ENCODE measurements around the gene SLC37A2.

DNA sequence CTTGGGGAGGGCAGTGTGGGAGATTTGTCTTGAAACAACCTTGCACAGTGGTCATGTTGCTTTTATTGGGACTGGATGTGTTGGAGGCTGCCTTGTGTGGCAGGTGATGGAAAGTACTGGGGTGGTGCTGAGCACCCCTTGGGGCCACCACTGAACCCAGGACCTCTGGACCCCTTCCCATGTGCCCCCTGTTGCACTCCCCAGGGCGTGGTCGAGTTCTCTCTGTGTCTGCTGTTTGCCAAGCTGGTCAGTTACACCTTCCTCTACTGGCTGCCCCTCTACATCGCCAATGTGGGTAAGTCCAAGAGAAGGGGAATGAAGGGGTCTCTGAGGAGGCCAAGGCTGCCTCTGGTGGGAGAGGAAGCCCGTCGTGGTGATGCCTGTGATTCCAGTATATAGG is 18.9 kb downstream of the SLC37A2 start:
- TF ChIP-seq POLR2A (IDR thresholded peaks at IDR 0.05): no peak
- TF ChIP-seq, protein P1, sequence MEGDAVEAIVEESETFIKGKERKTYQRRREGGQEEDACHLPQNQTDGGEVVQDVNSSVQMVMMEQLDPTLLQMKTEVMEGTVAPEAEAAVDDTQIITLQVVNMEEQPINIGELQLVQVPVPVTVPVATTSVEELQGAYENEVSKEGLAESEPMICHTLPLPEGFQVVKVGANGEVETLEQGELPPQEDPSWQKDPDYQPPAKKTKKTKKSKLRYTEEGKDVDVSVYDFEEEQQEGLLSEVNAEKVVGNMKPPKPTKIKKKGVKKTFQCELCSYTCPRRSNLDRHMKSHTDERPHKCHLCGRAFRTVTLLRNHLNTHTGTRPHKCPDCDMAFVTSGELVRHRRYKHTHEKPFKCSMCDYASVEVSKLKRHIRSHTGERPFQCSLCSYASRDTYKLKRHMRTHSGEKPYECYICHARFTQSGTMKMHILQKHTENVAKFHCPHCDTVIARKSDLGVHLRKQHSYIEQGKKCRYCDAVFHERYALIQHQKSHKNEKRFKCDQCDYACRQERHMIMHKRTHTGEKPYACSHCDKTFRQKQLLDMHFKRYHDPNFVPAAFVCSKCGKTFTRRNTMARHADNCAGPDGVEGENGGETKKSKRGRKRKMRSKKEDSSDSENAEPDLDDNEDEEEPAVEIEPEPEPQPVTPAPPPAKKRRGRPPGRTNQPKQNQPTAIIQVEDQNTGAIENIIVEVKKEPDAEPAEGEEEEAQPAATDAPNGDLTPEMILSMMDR (IDR thresholded peaks at IDR 0.05): no peak
